Endothelial cell (in vitro differentiated cells): ENCODE data around the gene LRRC45. TPM values are rescaled to one million over a fixed set of nuclear protein-coding genes. Genes with fewer than 3 reads are reported as not detected.

Source experiments
- DNase-seq: peaks from one replicate; pipeline ENCODE4 v3.0.0; 2021; ENCODE audit warnings: low spot score
- H3K27ac Mint-ChIP-seq: one replicate; pipeline ENCODE4 v1.8.0; 2021; ENCODE audit warnings: mixed read lengths, inconsistent platforms; ENCODE audit not compliant: unreplicated experiment
- H3K27me3 Mint-ChIP-seq: one replicate; pipeline ENCODE4 v1.8.0; 2021; ENCODE audit warnings: mild to moderate bottlenecking, moderate library complexity, mixed read lengths, inconsistent platforms; ENCODE audit not compliant: unreplicated experiment
- H3K36me3 Mint-ChIP-seq: one replicate; pipeline ENCODE4 v1.8.0; 2021; ENCODE audit warnings: mild to moderate bottlenecking, low read depth, mixed read lengths, inconsistent platforms; ENCODE audit not compliant: unreplicated experiment
- H3K4me1 Mint-ChIP-seq: one replicate; pipeline ENCODE4 v1.8.0; 2021; ENCODE audit warnings: mild to moderate bottlenecking, mixed read lengths, inconsistent platforms; ENCODE audit not compliant: unreplicated experiment
- H3K4me3 Mint-ChIP-seq: one replicate; pipeline ENCODE4 v1.8.0; 2021; ENCODE audit warnings: mild to moderate bottlenecking, mixed read lengths, inconsistent platforms; ENCODE audit not compliant: unreplicated experiment
- H3K9me3 Mint-ChIP-seq: one replicate; pipeline ENCODE4 v1.8.0; 2021; ENCODE audit warnings: mixed read lengths, inconsistent platforms; ENCODE audit not compliant: unreplicated experiment
- total RNA-seq: library from RNA; stranded (reverse); fragmentation: NEBNext Ultra II Directional; extraction: Animal tissue kit (Norgen Biotek cat#: 25700); gene quantifications from one replicate; pipeline ENCODE4 v1.2.1, GENCODE V29; 2021; ENCODE audit not compliant: unreplicated experiment
- TF ChIP-seq, protein P1 (sequence below): fragments of 200-600 bp; sonication (generic); IDR thresholded peaks from one replicate; pipeline ENCODE4 v1.5.0; 2021; ENCODE audit warnings: antibody characterized with exemption; ENCODE audit not compliant: unreplicated experiment

LRRC45 gene
- total RNA-seq, 1 donor from 2014 or later = 12.2 TPM

DNA sequence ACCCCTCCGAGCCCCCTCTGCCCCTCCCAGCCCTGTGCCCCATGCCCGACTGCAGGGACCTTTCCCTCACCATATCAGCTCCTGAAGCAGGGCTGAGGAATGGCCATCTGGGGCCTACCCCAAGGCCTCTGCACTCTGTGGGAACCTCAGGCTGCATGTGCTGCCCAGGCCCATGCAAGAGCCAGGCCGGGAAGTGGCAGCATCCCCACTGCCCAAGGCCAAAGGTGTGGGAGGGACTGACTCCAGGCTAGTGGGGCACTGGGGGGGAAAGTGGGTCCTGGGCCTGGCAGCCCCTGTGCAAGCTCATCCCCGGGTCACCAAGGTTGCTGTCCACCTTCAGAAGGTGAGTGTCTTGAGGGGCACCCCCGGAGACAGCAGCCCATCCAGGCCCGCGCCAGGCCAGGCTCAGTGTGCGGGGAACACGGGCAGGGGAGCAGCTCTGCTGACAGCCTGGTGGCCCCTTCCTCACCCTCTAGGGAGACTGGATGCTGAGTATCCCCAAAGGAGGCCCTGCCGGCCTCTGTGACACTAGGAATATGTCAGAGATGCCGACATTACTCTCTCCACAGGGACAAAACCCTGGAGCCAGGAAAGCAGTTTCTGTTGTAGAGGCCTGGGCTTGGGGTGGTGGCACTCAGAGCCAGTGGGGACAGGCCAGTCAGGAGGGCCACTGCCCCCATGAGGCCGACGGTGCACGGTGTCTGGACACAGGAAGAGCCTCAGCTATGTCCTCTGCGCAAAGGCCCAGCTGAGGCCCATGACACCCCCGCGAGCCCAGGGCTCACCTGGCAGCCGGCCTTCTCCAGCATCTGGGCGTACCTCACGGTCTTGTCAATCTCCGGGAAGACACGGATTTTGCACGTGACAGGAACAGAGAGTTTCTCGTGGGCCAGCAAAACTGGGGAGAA, 39.2 kb downstream of the LRRC45 start:
- Mint-ChIP-seq H3K4me1 (peaks cover 3% of the 10 kb centered on the region), H3K27ac (no peak overlapping the region), H3K36me3 (no peaks in the 10 kb centered on the region), H3K4me3 (no peak overlapping the region), H3K9me3 (no peaks in the 10 kb centered on the region), H3K27me3 (peaks cover 13% of the 10 kb centered on the region)
- no peak for DNase-seq
- TF ChIP-seq, protein P1, sequence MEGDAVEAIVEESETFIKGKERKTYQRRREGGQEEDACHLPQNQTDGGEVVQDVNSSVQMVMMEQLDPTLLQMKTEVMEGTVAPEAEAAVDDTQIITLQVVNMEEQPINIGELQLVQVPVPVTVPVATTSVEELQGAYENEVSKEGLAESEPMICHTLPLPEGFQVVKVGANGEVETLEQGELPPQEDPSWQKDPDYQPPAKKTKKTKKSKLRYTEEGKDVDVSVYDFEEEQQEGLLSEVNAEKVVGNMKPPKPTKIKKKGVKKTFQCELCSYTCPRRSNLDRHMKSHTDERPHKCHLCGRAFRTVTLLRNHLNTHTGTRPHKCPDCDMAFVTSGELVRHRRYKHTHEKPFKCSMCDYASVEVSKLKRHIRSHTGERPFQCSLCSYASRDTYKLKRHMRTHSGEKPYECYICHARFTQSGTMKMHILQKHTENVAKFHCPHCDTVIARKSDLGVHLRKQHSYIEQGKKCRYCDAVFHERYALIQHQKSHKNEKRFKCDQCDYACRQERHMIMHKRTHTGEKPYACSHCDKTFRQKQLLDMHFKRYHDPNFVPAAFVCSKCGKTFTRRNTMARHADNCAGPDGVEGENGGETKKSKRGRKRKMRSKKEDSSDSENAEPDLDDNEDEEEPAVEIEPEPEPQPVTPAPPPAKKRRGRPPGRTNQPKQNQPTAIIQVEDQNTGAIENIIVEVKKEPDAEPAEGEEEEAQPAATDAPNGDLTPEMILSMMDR = no peak

GRCh38 chr17:82062984-82063368, 39.9 kb downstream of the LRRC45 start:
- Mint-ChIP-seq H3K9me3 (no peaks in the 10 kb centered on the region), H3K4me3 (no peak overlapping the region), H3K27ac (no peak overlapping the region), H3K4me1 (peaks cover 3% of the 10 kb centered on the region), H3K27me3 (peaks cover 12% of the 10 kb centered on the region), H3K36me3 (no peaks in the 10 kb centered on the region)
- TF ChIP-seq, protein P1 = no peak
- no peak for DNase-seq

- TF ChIP-seq, protein P1 = no peak
Measured at GRCh38 chr17:82063424-82064415, 40.6 kb downstream of the LRRC45 start.

GRCh38 chr17:82064433-82065192, 41.5 kb downstream of the LRRC45 start:
- Mint-ChIP-seq H3K36me3 (no peaks in the 10 kb centered on the region), H3K9me3 (no peaks in the 10 kb centered on the region), H3K4me3 (peak overlapping the region; percentile 74), H3K4me1 (peaks cover 3% of the 10 kb centered on the region), H3K27ac (no peak overlapping the region), H3K27me3 (peaks cover 11% of the 10 kb centered on the region)
- no peak for DNase-seq
- TF ChIP-seq, protein P1 = no peak

More at GRCh38 chr17:82063424-82064415, 40.6 kb downstream of the LRRC45 start:
- Mint-ChIP-seq H3K4me1 (peaks cover 3% of the 10 kb centered on the region), H3K27me3 (peaks cover 11% of the 10 kb centered on the region), H3K9me3 (no peaks in the 10 kb centered on the region), H3K4me3 (peak overlapping the region; percentile 71), H3K36me3 (no peaks in the 10 kb centered on the region), H3K27ac (no peak overlapping the region)
- no peak for DNase-seq
